ENCODE measurements around the gene SHF.
"Not testable (repeated sequence)": the region's sequence is repeated elsewhere in the genome, so short reads cannot be mapped to it uniquely, and the experiment has no call there.

The SHF gene

DNA sequence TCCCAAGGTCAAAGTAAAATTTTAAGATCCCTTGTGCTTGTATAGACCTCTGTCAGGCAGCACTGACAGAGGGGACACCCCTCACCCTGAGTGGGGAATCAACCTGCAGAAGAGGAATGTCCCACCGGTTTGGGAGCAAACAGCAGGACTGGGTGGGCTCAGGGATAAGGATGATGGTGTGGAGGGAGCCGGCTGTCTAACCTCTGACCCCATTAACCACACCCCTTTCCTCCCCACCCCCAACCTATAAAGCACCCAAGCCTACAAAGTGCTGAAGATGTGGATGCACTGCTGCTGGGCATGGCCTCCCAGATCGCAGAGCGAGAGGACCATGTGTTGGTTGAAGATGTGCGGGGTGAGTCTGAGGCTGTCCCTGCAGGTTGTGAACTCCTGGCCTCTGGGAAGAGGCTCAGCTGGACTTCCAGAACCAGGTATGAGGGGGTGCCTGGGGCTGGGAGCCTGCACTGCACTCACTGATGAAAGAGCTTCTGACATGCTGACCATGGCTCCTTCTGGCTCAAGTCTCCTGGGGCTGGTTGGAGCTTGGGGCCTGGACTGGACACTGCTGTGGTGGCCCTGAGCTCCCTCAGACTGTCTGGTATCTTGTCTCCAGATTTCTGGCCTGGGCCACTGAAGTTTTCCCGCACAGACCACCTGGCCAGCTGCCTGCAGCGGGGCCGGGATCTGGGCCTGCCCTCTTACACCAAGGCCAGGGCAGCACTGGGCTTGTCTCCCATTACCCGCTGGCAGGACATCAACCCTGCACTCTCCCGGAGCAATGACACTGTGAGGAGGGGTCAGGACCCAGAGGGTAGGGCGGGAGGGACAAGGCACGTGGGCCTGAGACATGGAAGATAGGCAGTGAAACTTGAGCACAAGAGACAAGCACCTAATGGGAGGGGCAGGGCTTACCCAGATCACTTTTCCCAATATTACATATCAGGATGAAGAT, 48.7 kb downstream of the SHF start:
- no peak for DNase-seq (ENCODE audit: extremely low read depth, insufficient read length)
- Histone ChIP-seq H3K27me3 (replicated peaks; ENCODE audit: control insufficient read depth, insufficient read depth, low read length) (peaks cover 2% of the 10 kb centered on the region; the same call in 1 of the 2 replicates), H3K4me3 (replicated peaks; ENCODE audit: low read depth, low read length) (no peak overlapping the region), H3K36me3 (ENCODE audit: control insufficient read depth, insufficient read depth, low read length) (no peaks in the 10 kb centered on the region)
- TF ChIP-seq, protein P1, sequence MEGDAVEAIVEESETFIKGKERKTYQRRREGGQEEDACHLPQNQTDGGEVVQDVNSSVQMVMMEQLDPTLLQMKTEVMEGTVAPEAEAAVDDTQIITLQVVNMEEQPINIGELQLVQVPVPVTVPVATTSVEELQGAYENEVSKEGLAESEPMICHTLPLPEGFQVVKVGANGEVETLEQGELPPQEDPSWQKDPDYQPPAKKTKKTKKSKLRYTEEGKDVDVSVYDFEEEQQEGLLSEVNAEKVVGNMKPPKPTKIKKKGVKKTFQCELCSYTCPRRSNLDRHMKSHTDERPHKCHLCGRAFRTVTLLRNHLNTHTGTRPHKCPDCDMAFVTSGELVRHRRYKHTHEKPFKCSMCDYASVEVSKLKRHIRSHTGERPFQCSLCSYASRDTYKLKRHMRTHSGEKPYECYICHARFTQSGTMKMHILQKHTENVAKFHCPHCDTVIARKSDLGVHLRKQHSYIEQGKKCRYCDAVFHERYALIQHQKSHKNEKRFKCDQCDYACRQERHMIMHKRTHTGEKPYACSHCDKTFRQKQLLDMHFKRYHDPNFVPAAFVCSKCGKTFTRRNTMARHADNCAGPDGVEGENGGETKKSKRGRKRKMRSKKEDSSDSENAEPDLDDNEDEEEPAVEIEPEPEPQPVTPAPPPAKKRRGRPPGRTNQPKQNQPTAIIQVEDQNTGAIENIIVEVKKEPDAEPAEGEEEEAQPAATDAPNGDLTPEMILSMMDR (IDR thresholded peaks at IDR 0.05; ENCODE audit: insufficient read depth, low read length, poor library complexity, severe bottlenecking): no peak

DNA sequence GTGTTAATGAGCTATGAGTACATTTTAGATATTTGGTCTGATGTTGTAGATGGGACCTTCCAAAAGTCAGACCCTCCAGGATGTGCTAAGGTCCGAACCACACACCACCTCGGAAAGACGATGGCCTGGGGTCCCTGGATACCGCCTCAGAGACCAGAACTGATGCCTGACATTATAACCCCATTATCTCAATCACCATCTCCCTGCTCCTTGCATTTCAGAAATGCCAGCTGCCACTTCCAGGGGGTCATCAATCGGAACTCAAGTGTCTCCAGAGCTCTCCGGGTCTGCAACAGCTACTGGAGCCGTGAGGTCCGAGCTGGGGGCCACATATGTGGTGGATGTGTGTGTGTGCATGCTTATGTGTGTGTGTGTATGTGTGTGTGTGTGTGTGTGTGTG, 50.1 kb downstream of the SHF start:
- TF ChIP-seq, protein P1 (IDR thresholded peaks at IDR 0.05; ENCODE audit: insufficient read depth, low read length, poor library complexity, severe bottlenecking): no peak
- DNase-seq (ENCODE audit: extremely low read depth, insufficient read length): no peak
- H3K4me3 ChIP-seq (replicated peaks; ENCODE audit: low read depth, low read length): no peak overlapping the region
- no peaks in the 10 kb centered on the region for H3K36me3 ChIP-seq (ENCODE audit: control insufficient read depth, insufficient read depth, low read length)
- H3K27me3 ChIP-seq (replicated peaks; ENCODE audit: control insufficient read depth, insufficient read depth, low read length): peaks cover 2% of the 10 kb centered on the region; the same call in 1 of the 2 replicates

DNA sequence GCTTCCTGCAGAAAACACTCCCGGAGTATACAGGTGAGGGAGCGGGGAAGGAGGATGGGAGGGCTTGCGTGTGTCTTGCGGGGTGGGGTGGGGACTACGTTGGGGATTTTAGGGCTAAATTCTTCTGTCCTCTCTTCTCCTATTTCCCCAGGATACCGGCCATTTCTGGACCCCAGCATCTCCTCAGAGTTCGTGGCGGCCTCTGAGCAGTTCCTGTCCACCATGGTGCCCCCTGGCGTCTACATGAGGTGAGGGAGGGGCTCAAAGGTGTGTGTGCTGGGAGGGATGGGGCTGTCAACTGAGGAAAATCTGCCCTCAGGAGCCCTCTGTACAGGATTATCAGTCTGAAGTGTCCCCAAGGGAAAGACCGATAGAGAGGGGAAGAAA, 51.4 kb downstream of the SHF start:
- H3K27me3 ChIP-seq (replicated peaks; ENCODE audit: control insufficient read depth, insufficient read depth, low read length): peaks cover 2% of the 10 kb centered on the region; the same call in 1 of the 2 replicates
- DNase-seq (ENCODE audit: extremely low read depth, insufficient read length): no peak
- H3K4me3 ChIP-seq (replicated peaks; ENCODE audit: low read depth, low read length): no peak overlapping the region
- TF ChIP-seq, protein P1 (IDR thresholded peaks at IDR 0.05; ENCODE audit: insufficient read depth, low read length, poor library complexity, severe bottlenecking): peak; percentile 50
- no peaks in the 10 kb centered on the region for H3K36me3 ChIP-seq (ENCODE audit: control insufficient read depth, insufficient read depth, low read length)

DNA sequence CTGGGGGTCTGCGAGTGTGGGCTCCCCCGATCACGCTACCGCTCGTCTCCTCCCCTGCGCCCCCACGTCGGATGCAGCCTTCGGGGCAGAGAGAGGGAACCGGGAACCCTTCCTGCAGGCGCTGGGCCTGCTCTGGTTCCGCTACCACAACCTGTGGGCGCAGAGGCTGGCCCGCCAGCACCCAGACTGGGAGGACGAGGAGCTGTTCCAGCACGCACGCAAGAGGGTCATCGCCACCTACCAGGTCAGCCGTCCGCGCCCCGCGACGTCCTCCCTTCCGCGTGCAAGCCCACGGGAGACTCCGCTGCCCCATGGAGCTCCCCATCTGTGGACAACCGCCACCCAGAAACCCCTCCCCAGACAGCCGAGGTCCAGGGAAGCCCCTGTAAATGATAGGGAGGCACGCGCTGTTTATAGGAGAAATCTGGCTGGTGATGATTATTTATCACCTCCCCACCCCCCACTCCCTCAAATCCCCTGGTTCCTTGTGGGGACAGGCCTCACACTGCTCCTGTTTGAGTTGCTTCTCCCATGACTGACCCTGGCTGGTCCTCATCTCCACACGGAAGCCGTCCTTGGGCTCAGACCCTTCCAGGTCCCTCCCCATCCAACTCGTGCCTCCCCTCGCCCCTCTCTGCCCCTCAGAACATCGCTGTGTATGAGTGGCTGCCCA, 51.9 kb downstream of the SHF start:
- H3K4me3 ChIP-seq (replicated peaks; ENCODE audit: low read depth, low read length); H3K27me3 ChIP-seq (replicated peaks; ENCODE audit: control insufficient read depth, insufficient read depth, low read length); DNase-seq (ENCODE audit: extremely low read depth, insufficient read length); H3K36me3 ChIP-seq (ENCODE audit: control insufficient read depth, insufficient read depth, low read length): not testable (repeated sequence)

DNA sequence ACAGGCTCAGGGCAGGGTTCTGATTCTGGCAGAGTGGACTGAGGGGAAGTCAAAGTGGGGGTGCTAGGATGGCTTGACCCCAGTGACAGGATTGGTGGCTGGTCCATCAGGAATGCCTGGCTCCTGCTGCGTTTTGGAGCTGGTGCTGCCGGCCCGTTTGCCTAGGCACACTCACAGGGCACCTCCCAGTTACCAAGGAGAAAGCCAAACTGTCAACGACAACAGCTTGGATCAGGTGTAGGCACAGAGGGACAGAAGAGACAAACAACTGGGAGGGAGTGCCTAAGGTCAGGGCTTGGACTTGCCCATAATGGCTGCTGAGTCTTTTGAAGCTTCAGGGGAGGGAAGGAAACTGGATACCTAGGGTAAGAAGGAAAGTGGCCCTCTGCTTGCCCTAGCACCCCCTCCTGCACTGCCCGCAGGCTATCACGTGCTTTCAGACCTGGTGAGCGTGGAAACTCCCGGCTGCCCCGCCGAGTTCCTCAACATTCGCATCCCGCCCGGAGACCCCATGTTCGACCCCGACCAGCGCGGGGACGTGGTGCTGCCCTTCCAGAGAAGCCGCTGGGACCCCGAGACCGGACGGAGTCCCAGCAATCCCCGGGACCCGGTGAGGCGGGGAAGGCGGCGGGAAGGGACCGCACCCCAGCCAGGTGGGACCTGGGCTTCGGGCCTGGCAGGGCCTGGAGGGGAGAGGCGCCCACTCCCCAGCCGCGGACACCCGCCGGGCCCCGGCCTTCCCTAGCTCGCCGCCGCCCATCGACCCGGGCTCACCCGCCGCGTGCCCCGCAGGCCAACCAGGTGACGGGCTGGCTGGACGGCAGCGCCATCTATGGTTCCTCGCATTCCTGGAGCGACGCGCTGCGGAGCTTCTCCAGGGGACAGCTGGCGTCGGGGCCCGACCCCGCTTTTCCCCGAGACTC, 52.8 kb downstream of the SHF start:
- H3K4me3 ChIP-seq (replicated peaks; ENCODE audit: low read depth, low read length): no peak overlapping the region
- H3K27me3 ChIP-seq (replicated peaks; ENCODE audit: control insufficient read depth, insufficient read depth, low read length): peaks cover 2% of the 10 kb centered on the region; the same call in 1 of the 2 replicates
- no peaks in the 10 kb centered on the region for H3K36me3 ChIP-seq (ENCODE audit: control insufficient read depth, insufficient read depth, low read length)
- no peak for DNase-seq (ENCODE audit: extremely low read depth, insufficient read length)
- TF ChIP-seq, protein P1 (IDR thresholded peaks at IDR 0.05; ENCODE audit: insufficient read depth, low read length, poor library complexity, severe bottlenecking): no peak

Measured in GM06990 (cell line).